ENCODE results near the gene MYO3B.
"Not testable (repeated sequence)": the region's sequence is repeated elsewhere in the genome, so short reads cannot be mapped to it uniquely, and the experiment has no call there.

MYO3B gene

GRCh38 chr2:170432823-170433222, 254.9 kb downstream of the MYO3B start:
- Histone ChIP-seq H3K9ac (ENCODE audit: low read length) (no peak overlapping the region), H3K27me3 (replicated peaks; ENCODE audit: insufficient read depth, low read length) (peaks cover 16% of the 10 kb centered on the region), H3K4me1 (ENCODE audit: low read length) (peaks cover 11% of the 10 kb centered on the region), H3K36me3 (replicated peaks; ENCODE audit: insufficient read depth, low read length) (no peaks in the 10 kb centered on the region), H3F3A (ENCODE audit: insufficient read depth, low read length) (no peaks in the 10 kb centered on the region), H3K27ac (ENCODE audit: low read length) (no peak overlapping the region), H3K79me2 (ENCODE audit: low read length) (no peaks in the 10 kb centered on the region), H3K9me2 (replicated peaks; ENCODE audit: insufficient read depth, low read length) (no peaks in the 10 kb centered on the region), H3K9me3 (replicated peaks; ENCODE audit: insufficient read depth, low read length) (no peaks in the 10 kb centered on the region), H4K20me1 (ENCODE audit: insufficient read depth, low read length) (no peaks in the 10 kb centered on the region), H3K4me3 (ENCODE audit: low read length) (no peak overlapping the region), H2AFZ (ENCODE audit: low read length) (no peak overlapping the region), H3K4me2 (ENCODE audit: low read depth, low read length) (no peak overlapping the region)
- no peak for DNase-seq
- TF ChIP-seq EZH2 (optimal IDR thresholded peaks at IDR 0.05; ENCODE audit: low read depth, low read length) (no peak), EZH2phosphoT487 (IDR thresholded peaks at IDR 0.05; ENCODE audit: low read length) (no peak)

- H3K36me3 ChIP-seq (replicated peaks; ENCODE audit: insufficient read depth, low read length): no peaks in the 10 kb centered on the region
- H3K9ac ChIP-seq (ENCODE audit: low read length): no peak overlapping the region
- TF ChIP-seq EZH2phosphoT487 (IDR thresholded peaks at IDR 0.05; ENCODE audit: low read length) (no peak), EZH2 (optimal IDR thresholded peaks at IDR 0.05; ENCODE audit: low read depth, low read length) (no peak), CTCF (IDR thresholded peaks at IDR 0.05; ENCODE audit: low read length) (no peak)
- no peaks in the 10 kb centered on the region for H3K9me2 ChIP-seq (replicated peaks; ENCODE audit: insufficient read depth, low read length)
- no peaks in the 10 kb centered on the region for H3K9me3 ChIP-seq (replicated peaks; ENCODE audit: insufficient read depth, low read length)
- peaks cover 16% of the 10 kb centered on the region for H3K27me3 ChIP-seq (replicated peaks; ENCODE audit: insufficient read depth, low read length)
- no peaks in the 10 kb centered on the region for H4K20me1 ChIP-seq (ENCODE audit: insufficient read depth, low read length)
- no peak overlapping the region for H2AFZ ChIP-seq (ENCODE audit: low read length)
- no peaks in the 10 kb centered on the region for H3F3A ChIP-seq (ENCODE audit: insufficient read depth, low read length)
- no peak overlapping the region for H3K4me3 ChIP-seq (ENCODE audit: low read length)
- peaks cover 11% of the 10 kb centered on the region for H3K4me1 ChIP-seq (ENCODE audit: low read length)
- DNase-seq: no peak
- H3K27ac ChIP-seq (ENCODE audit: low read length): no peak overlapping the region
- no peak overlapping the region for H3K4me2 ChIP-seq (ENCODE audit: low read depth, low read length)
- H3K79me2 ChIP-seq (ENCODE audit: low read length): no peaks in the 10 kb centered on the region
Measured at GRCh38 chr2:170433448-170433847, 255.5 kb downstream of the MYO3B start.

GRCh38 chr2:170434396-170434795, 256.4 kb downstream of the MYO3B start:
- not testable (repeated sequence) for H4K20me1 ChIP-seq (ENCODE audit: insufficient read depth, low read length); H2AFZ ChIP-seq (ENCODE audit: low read length); H3K27ac ChIP-seq (ENCODE audit: low read length); H3F3A ChIP-seq (ENCODE audit: insufficient read depth, low read length); H3K4me2 ChIP-seq (ENCODE audit: low read depth, low read length); H3K79me2 ChIP-seq (ENCODE audit: low read length); H3K9me3 ChIP-seq (replicated peaks; ENCODE audit: insufficient read depth, low read length); H3K36me3 ChIP-seq (replicated peaks; ENCODE audit: insufficient read depth, low read length); H3K4me3 ChIP-seq (ENCODE audit: low read length); H3K9ac ChIP-seq (ENCODE audit: low read length); H3K9me2 ChIP-seq (replicated peaks; ENCODE audit: insufficient read depth, low read length); DNase-seq
- Histone ChIP-seq H3K4me1 (ENCODE audit: low read length) (peaks cover 11% of the 10 kb centered on the region), H3K27me3 (replicated peaks; ENCODE audit: insufficient read depth, low read length) (peaks cover 16% of the 10 kb centered on the region)

GRCh38 chr2:170434900-170435621, 257.1 kb downstream of the MYO3B start:
- Histone ChIP-seq H3F3A (ENCODE audit: insufficient read depth, low read length) (no peaks in the 10 kb centered on the region), H4K20me1 (ENCODE audit: insufficient read depth, low read length) (no peaks in the 10 kb centered on the region), H3K27ac (ENCODE audit: low read length) (no peak overlapping the region), H2AFZ (ENCODE audit: low read length) (no peak overlapping the region), H3K79me2 (ENCODE audit: low read length) (no peaks in the 10 kb centered on the region), H3K4me2 (ENCODE audit: low read depth, low read length) (peak overlapping the region; percentile 18; the same call in 1 of the 2 replicates), H3K4me1 (ENCODE audit: low read length) (peaks cover 11% of the 10 kb centered on the region), H3K36me3 (replicated peaks; ENCODE audit: insufficient read depth, low read length) (no peaks in the 10 kb centered on the region), H3K9me2 (replicated peaks; ENCODE audit: insufficient read depth, low read length) (no peaks in the 10 kb centered on the region), H3K27me3 (replicated peaks; ENCODE audit: insufficient read depth, low read length) (peaks cover 16% of the 10 kb centered on the region), H3K9ac (ENCODE audit: low read length) (no peak overlapping the region), H3K9me3 (replicated peaks; ENCODE audit: insufficient read depth, low read length) (no peaks in the 10 kb centered on the region), H3K4me3 (ENCODE audit: low read length) (no peak overlapping the region)
- TF ChIP-seq CTCF (IDR thresholded peaks at IDR 0.05; ENCODE audit: low read length) (no peak), EZH2phosphoT487 (IDR thresholded peaks at IDR 0.05; ENCODE audit: low read length) (no peak), EZH2 (optimal IDR thresholded peaks at IDR 0.05; ENCODE audit: low read depth, low read length) (no peak)
- DNase-seq: peak; percentile 76
